HG02571 (cell line): Measurements from ENCODE around the gene CCT8.

ENCODE experiments used
- ATAC-seq: cut with Tn5 transposase; IDR thresholded peaks from one replicate; pipeline ENCODE4 v1.9.1; 2021; ENCODE audit warnings: mild to moderate bottlenecking, moderate library complexity; ENCODE audit not compliant: unreplicated experiment

CCT8 gene, protein sequence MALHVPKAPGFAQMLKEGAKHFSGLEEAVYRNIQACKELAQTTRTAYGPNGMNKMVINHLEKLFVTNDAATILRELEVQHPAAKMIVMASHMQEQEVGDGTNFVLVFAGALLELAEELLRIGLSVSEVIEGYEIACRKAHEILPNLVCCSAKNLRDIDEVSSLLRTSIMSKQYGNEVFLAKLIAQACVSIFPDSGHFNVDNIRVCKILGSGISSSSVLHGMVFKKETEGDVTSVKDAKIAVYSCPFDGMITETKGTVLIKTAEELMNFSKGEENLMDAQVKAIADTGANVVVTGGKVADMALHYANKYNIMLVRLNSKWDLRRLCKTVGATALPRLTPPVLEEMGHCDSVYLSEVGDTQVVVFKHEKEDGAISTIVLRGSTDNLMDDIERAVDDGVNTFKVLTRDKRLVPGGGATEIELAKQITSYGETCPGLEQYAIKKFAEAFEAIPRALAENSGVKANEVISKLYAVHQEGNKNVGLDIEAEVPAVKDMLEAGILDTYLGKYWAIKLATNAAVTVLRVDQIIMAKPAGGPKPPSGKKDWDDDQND

DNA sequence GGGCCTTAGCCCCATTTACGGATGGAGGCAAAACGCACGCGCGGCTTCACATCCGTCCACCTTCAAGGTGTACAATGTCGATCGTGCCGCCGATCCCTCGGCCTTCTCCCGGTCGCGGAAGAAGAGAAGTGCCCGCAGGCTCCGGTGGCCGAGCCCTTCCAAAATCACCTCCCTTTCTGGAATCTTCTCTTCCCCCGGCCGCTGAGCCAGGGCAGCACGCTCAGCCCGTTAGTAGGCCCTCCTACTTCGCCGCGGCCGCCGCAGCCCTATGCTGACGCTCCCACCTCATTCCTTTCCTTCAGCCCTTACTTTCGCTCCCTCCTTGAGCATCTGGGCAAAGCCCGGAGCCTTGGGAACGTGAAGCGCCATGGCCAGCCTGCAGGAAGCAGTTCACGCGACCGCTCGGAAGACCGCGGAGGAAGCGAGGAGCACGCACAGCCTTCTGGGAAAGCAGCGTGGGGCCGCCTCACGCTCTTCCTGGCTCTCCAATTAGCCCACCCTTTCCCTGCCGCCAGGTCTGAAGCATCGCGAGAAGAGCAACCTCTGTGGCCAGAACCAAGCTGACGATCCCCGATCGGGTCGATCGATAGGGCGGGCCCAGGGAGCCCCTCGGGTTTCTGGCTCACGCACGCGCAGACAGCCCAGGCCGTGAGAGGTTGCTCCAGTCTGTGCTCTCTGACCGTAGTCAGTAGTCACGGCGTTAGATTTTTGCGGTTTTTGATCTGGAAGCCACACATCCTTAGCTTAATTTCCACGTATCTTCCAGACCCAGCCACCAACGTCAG is at the start of gene CCT8:
CCT8 (minus strand) TSS at position 427 of the 785 bp plus-strand sequence; CDS start at position 369, 58 bp downstream.
- ATAC-seq: peak; percentile 89

DNA sequence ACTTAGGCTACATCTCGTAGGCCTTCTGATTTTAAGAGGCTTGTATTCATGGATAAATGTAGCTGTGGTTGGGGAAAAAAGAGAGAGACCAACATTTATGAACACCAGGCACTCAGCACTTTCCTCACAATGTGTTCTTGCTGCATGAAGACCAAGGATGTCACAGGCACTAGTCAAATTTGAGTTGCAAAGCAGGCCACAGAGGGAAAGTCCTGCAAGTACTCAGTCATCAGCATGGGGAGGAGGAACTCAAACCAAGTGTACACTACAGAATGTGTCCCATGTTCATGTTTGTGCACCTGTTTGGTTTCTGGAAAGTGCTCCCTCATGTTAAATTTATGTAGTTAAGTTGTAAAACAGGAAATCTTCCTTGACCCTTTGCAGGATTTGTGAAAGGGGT is 48.3 kb upstream of the CCT8 start:
- ATAC-seq: peak; percentile 79

DNA sequence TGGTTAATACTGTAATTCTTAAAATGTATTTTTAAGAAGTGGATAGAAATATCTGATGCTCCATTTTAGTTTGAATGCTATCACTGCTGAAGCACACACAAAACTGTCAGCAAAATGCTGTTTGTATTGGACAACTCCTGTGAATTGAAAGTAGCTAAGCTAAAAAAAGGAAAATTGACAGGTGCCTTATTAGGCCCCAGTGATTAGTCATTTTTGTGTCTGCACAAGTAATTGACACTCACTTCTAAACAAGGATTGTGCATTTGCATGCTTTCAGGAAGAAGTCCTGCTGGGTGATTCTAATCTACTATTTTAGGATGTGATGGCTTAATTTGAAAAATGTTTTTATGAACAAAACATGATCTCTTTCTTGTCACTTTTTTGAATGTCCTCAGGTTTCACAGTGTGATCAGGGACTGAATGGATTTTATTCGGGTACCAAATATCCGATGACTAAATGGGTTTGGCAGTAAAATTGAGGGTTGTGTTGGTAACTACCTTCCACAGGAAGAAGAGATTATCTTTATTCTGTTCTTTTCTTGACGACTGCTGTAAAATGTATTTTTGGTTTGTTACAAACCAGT is 44.0 kb upstream of the CCT8 start:
- peak; percentile 44 for ATAC-seq

DNA sequence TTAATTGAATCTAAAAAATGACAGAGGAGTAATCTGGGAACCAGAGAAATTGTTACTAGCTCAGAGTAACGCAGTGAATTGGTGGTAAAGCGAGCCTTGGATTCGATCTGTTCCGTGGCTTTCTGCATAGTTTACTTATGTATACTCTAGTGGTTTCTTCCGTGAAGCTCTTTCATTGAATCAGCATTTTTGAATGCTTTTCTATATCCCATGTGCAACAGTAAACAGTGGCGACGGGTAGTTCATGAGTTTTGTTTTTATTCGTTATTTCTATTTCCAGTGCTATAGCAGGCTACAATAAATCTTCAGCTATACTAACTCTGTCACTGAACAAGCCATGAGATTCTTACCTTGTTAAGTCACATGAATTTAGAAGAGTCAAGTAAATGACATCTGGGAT is 42.5 kb upstream of the CCT8 start:
- no peak for ATAC-seq

DNA sequence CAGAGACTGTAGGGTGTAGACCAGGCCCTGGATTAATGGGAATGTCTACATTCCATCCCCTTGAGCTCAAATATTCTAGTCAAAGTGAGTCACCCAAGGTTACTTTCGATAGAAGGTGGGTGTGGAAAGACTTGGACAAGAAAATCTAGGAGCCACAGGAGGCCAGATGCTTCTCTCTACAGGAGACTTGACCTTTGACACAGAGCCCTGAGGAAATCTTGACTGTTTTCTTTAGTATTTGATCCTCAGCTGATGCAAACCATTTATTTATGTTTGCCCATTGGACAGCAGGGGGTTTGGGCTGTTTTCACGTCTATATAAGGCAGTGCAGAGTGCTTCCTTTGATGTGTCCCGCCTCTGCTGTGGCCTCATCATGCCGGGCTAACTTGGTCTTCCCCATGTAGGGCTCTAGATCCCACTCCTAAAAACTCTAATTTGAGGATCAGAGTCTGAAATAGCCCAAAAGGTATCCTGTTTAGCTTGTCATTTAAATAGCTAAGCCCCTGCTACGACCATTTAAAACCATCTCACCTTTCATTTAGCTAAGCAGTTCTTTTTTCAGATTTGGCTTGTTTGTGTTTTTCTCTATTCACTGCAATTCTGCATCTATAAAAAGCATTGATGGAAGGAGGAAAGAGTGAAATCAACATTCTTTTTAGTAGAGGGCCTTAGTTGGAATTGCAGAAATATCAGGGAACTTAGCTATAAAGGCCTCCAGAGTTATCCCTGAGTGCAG is 41.5 kb upstream of the CCT8 start:
- ATAC-seq: no peak

DNA sequence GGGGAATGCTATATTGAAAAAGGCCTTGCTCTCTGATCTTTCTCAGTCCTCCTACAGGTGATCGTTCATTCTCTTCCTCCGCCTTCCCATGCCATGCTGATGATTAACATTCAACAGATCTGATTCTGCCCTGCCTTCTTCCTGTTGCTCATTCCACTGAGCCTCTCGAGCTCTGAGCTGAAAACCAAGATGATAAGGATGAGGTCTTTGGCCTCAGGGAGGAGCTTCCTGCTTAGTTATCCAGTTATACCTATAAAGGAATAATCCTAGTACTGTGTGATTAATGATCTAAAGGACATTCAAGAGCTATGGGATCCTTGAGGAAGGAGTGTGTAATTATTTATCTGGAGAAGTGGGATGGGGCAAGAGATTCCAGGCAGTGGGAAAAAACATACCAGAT is 31.8 kb upstream of the CCT8 start:
- no peak for ATAC-seq

DNA sequence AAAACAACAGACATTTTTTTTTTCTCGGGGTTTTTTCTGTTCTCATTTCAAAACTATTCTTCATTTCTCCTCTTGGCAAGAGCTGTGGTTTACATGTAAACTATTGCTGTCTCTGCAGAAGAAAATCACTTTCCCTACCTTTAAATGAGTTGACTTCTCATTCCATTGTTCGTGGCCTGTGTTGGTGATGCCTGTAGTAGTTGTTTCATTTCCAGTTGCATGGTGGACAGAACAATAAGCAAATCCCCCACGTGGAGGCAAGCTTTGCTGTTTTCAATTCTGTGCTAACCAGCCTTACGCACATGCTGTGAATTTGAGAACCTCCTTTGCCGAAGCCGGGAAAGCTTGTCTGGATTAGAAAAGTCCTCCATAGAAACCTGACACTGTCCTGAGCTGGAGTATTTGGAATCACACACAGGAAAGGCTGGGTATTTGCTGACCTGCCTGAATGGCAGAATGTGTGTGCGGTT is 30.8 kb upstream of the CCT8 start:
- no peak for ATAC-seq

DNA sequence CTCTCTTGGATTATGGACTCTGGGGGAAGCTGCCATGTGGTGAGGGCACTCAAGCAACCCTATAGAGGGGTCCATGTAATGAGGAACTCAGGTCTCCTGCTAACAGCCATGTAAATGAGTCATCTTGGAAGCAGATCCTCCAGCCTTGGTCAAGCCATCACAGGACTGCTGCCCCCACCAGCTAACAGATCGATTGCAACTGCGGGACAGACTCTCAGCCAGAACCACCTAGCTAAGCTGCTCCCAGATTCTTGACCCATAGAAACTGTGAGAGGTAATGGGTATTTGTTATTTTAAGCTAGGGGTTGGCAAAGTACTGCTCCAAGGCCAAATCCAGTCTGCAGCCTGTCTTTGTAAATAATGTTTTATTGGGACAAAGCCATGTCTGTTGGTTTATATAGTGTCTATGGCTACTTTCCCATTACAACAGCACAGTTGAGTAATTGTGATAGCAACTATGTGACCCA is 29.4 kb upstream of the CCT8 start:
- ATAC-seq: no peak

DNA sequence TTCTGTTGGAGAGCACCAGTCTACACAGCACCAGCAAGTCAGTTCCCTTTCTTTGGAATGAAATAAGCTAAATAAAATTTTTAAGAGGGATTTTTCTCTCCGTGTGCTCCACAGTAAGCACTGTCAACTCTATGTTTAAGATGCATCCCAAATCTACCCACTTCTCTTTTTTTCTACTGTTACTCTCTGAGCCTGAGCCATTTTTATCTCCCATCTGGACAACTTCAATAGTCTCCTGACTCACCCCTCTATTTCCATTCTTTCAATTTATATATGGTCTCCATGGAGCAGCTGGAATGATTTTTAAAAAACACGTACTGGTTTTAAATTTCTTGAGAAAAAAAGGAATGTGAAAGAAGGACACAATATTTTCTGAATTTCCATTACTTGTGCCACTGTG is 24.7 kb upstream of the CCT8 start:
- ATAC-seq: no peak

DNA sequence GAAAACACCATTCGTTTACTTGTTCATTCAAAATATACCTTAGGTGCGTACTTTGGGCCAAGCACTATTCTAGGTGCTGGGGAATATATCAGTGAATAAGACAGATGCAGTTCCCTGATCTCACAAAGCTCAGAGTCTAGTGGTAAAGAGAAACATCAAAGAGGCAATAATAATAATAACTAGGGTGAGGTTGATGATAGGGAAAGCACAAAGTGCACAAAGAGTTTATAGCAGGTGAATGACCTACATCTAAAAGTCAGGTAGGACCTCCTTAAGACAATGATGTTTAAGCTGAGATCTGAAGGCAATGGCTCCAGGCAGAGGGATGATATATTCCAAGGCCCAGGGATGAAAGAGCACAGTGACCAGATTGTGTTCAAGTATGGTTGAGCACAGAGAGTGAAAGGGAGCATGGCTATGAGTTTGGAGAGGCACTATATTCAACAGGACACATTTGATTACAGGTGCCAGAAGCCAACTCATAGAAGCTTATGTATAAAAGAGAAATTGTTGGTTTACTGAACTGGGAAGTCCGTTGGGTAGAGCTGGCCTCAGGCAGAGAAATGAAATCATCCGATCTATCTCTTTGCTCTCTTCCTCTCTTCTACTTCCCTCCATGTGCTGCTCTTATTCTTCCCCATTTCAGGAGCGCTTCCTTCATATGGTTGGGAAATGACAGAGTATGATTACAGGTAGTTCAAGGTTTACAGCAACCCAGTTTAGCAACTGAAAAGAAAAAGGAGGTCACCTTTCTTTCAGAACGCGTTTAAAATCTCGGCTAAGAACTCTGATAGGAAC is 23.0 kb upstream of the CCT8 start:
- ATAC-seq: no peak

DNA sequence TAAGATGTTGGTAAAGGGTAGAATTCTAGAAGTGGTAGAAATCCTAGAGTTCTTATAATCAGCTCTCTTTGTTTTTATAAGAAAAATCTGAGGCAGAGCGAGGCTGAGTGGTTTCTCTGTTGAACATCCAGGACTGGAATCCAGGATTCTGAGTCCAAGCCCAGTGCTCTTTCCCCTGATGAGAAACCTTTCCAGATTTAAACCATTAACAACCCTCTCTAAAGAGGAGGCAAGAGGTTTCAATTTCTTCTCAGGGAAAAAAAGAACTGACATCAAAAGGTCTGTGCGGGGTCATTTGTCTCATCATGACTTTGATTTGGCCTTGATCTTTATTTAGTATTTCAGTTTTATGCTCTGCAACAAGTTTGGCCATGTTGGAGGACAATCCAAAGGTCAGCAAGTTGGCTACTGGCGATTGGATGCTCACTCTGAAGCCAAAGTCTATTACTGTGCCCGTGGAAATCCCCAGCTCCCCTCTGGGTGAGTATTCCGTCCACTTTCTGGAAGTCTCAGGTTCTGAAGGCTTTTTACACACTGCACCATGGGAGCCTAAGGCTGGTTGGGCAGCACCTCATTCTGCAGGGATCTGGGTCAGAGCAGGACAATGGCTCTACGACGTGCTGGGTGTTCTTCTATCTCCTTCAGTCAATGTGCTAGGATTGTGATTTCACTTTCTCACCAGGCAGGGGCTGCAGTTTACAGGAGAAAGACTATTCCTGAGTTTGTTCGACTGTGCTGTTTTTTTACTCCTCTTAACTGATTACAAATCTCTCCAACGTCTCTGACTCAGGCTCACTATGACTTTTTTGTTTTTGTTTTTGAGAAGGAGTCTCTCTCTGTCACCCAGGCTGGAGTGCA is 18.9 kb upstream of the CCT8 start:
- no peak for ATAC-seq

DNA sequence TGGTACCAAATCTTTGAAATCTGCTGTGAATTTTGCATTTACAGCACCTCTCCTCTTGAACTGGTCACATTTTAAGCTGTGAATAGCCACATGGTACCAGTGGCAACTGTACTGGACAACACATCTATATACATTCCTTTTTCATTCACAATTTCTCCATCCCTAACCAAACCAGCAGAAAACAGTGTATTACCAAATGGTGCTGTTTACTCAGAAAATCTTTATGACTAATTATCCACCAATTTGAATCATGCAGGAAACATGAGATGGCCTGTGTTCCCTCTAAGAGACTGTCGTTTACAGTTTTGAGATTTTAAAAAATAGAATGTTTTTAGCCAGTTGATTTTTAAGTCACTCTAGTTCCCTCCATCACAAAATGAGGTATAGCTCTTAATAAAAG is 17.6 kb upstream of the CCT8 start:
- no peak for ATAC-seq

DNA sequence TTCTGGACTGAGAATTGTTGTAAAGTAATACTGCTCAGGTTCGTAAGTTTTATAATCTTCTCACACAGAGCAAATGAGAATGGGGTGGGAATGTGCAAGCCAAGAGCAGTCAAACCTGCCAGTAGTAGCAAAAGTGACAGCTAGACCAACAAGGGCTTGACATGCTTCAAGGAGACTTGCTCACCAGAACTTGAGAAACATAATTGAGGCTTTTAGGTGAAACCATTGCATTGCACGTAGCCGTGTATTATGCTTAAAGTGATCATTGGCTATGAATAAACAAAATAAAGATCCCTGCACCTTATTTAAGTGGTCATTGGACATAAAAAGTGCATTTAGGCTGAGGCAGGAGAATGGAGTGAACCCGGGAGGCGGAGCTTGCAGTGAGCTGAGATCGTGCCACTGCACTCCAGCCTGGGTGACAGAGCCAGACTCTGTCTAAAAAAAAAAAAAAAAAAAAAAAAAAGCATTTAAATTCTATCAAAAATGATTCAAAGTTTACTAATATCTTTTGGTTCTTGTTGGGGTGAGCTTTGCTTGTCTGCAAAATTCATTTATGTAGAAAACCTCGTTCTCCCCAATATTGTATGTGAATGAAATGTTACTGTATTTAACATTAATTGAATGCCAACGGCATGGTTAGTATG is 11.8 kb upstream of the CCT8 start:
- ATAC-seq: no peak

DNA sequence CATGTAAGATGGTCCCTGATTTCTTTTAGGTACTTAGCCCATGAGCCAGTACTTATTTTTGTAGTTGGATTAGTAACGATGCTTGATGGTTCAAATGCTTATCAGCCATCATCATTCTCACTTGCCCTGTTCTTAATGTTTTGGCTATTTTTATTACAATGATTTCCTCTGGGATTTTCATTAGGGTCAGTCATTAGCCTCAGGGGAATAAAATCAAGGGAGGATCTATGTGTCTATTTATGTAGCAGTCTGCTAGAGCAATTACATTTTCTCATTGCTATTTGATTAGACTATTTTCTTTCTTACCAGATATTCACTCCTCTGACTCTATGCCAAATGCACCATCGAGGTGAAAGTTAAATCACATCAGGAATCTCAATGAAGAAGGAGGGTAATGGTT is 10.9 kb upstream of the CCT8 start:
- no peak for ATAC-seq

DNA sequence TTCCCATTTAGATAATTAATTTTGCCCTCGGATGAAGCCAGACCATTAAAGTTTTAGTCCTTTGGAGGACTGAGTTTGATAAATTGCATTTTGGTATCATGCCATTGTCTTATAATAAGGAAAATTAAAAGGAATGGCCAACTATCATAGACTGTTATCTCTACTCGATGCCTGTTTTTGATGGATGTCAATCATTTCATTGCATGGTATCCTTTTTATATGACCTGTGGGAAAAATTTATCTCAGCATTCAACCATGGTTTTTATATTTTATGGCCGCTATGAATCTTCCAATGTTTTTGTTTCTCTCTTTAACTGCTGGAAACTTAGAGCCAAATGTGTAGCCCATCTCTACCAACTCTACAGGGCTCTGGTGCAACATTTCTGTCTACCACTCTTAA is 9.9 kb upstream of the CCT8 start:
- no peak for ATAC-seq

DNA sequence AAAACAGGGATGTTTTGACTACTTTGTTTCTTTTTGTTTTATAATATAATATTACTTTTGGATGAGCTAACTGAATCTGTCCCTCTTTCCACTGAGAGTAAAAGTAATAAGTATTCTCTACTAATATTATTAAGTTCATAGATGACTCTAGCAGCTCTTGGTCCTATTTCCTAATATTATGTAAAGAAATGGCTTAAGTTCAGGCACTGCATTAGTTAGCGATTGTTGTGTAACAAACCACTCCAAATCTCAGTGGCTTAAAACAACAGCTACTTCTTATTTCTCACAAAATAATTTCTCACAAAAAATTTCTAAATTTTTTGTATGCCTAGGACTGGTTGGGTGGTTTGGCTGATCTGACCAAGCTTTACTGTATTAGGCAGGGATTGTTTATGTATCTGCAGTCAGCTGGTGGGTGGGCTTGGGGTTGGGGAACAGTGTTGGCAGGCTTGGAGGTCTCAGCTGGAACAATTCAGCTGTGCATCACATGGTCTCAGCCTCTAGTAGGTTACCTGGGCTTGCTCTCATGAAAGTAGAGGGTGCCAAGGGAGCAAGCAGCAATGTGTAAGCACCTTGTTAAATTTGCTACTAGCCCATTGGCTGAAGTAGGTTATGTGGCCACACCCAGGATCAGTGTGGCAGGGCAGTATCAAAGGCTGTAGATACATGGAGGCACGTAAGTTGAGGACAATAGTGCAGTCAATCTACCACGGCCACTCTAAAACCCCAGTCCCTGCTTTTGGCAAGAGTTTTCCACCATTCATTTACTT is 8.8 kb upstream of the CCT8 start:
- ATAC-seq: no peak

DNA sequence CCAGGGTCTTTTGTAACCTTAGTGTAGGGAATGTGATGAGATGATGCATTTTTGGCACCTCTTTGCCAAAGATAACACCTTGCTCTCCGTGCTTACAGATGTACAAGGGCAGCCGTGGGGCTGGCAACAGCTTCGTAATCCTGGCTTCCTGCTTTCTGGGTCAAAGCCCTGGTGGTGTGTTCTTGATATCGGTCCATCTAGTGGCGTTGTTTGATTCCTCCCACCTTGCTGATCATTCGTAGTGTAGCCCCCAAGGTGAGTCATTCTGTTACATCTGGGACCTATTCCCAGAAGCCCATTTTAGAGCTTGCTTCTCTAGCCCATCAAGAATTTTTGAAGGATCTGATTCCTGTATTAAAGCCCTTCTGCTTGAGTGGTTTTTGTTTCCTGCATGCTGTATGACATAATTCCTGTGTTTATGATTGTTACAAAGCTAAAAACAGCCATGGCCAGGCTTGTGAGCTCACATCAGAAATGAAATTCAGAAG is 7.0 kb upstream of the CCT8 start:
- no peak for ATAC-seq
